Skeletal muscle satellite cell (primary cell): ENCODE measurements around the gene CTSW.

Experiments used
- H3K27me3 ChIP-seq: 2 replicates; pipeline ENCODE4 v1.7.0; 2013; ENCODE audit warnings: low read length; ENCODE audit not compliant: control insufficient read depth, insufficient read depth
- H3K36me3 ChIP-seq: 2 replicates; pipeline ENCODE4 v1.7.0; 2013; ENCODE audit warnings: mild to moderate bottlenecking, control low read depth, low read length; ENCODE audit not compliant: insufficient read depth
- H3K4me1 ChIP-seq: 2 replicates; pipeline ENCODE4 v1.7.0; 2013; ENCODE audit warnings: low read length; ENCODE audit not compliant: control insufficient read depth, insufficient read depth
- H3K4me2 ChIP-seq: 2 replicates; pipeline ENCODE4 v1.7.0; 2013; ENCODE audit warnings: mild to moderate bottlenecking, low read length
- H3K4me3 ChIP-seq: 2 replicates; pipeline ENCODE4 v1.7.0; 2013; ENCODE audit warnings: low read length
- H3K9ac ChIP-seq: 2 replicates; pipeline ENCODE4 v1.7.0; 2013; ENCODE audit warnings: mild to moderate bottlenecking, low read depth, low read length, moderate library complexity
- H3K9me3 ChIP-seq: replicated peaks from 2 replicates; pipeline ENCODE4 v1.7.0; 2013; ENCODE audit warnings: mild to moderate bottlenecking, control low read depth, low read length

The CTSW gene

DNA sequence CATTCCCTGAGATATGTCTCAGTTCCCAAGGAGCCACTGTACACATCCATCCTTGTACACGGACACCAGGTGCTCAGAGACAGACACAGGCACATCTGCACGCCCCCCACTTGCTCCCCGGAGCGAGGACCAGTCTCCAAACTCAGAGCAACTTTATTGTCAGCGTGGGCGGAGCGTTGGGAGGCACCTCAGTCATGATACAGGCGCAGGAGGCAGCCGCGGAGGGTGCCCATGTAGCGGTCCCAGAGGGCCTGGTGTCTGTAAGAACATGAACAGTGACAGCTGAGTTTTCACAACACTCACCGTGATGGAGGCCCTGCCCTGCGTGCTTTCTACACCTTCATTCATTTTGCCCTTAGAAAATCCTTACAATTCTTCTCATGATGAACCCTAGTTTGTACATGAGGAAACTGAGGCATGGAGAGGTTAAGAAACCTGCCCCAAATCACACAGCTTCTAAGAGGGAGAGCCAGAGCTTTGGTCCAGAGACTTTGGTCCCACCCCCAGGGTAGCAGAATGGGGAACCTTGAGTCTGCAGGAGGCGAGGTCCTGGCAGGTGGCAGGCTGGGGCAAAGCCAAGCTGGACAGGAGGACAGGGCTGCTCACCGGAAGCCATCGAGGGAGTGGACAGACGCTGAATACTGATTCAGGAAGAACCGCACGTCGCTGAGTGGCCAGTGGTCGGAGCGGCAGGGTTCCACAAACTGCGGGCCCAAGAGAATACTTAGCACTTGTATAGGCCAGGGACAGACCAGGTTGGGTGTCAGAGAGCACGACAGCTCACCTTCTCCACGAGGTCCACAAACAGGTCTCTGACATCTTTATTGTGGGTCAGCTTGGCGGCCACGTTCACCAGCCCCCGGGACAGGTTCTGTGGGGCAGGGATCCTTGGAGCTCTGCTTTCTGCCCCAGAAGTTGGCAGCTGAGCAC lies 4.4 kb downstream of the CTSW start:
- Histone ChIP-seq H3K4me2 (peak overlapping the region; percentile 7), H3K4me1 (peaks cover 33% of the 10 kb centered on the region), H3K9me3 (no peaks in the 10 kb centered on the region), H3K4me3 (no peak overlapping the region), H3K36me3 (peaks cover 47% of the 10 kb centered on the region), H3K9ac (no peak overlapping the region), H3K27me3 (no peaks in the 10 kb centered on the region)

GRCh38 chr11:65884716-65885092 lies 5.1 kb downstream of the CTSW start:
- H3K4me3 ChIP-seq = no peak overlapping the region
- H3K4me2 ChIP-seq = peak overlapping the region; percentile 7
- peaks cover 39% of the 10 kb centered on the region for H3K4me1 ChIP-seq
- H3K36me3 ChIP-seq = peaks cover 47% of the 10 kb centered on the region
- H3K9me3 ChIP-seq = no peaks in the 10 kb centered on the region
- H3K9ac ChIP-seq = no peak overlapping the region
- H3K27me3 ChIP-seq = no peaks in the 10 kb centered on the region

GRCh38 chr11:65885231-65885630 lies 5.6 kb downstream of the CTSW start:
- H3K9ac ChIP-seq = no peak overlapping the region
- peaks cover 47% of the 10 kb centered on the region for H3K36me3 ChIP-seq
- H3K4me1 ChIP-seq = peaks cover 45% of the 10 kb centered on the region
- no peaks in the 10 kb centered on the region for H3K9me3 ChIP-seq
- no peak overlapping the region for H3K4me3 ChIP-seq
- no peaks in the 10 kb centered on the region for H3K27me3 ChIP-seq
- no peak overlapping the region for H3K4me2 ChIP-seq

GRCh38 chr11:65885808-65886536 lies 6.3 kb downstream of the CTSW start:
- Histone ChIP-seq H3K9me3 (no peaks in the 10 kb centered on the region), H3K9ac (no peak overlapping the region), H3K4me3 (no peak overlapping the region), H3K4me1 (peaks cover 44% of the 10 kb centered on the region), H3K4me2 (no peak overlapping the region), H3K36me3 (peaks cover 47% of the 10 kb centered on the region), H3K27me3 (no peaks in the 10 kb centered on the region)

GRCh38 chr11:65886826-65887722 lies 7.4 kb downstream of the CTSW start:
- Histone ChIP-seq H3K36me3 (peaks cover 51% of the 10 kb centered on the region), H3K4me2 (peak overlapping the region; percentile 89), H3K9me3 (no peaks in the 10 kb centered on the region), H3K9ac (peak overlapping the region; percentile 81), H3K4me3 (peak overlapping the region; percentile 95), H3K4me1 (peaks cover 49% of the 10 kb centered on the region), H3K27me3 (no peaks in the 10 kb centered on the region)

- Histone ChIP-seq H3K4me2 (peak overlapping the region; percentile 89), H3K9me3 (no peaks in the 10 kb centered on the region), H3K4me3 (peak overlapping the region; percentile 95), H3K27me3 (no peaks in the 10 kb centered on the region), H3K36me3 (peaks cover 51% of the 10 kb centered on the region), H3K9ac (peak overlapping the region; percentile 81), H3K4me1 (peaks cover 55% of the 10 kb centered on the region)
Observed at GRCh38 chr11:65887723-65888162, 8.1 kb downstream of the CTSW start.

DNA sequence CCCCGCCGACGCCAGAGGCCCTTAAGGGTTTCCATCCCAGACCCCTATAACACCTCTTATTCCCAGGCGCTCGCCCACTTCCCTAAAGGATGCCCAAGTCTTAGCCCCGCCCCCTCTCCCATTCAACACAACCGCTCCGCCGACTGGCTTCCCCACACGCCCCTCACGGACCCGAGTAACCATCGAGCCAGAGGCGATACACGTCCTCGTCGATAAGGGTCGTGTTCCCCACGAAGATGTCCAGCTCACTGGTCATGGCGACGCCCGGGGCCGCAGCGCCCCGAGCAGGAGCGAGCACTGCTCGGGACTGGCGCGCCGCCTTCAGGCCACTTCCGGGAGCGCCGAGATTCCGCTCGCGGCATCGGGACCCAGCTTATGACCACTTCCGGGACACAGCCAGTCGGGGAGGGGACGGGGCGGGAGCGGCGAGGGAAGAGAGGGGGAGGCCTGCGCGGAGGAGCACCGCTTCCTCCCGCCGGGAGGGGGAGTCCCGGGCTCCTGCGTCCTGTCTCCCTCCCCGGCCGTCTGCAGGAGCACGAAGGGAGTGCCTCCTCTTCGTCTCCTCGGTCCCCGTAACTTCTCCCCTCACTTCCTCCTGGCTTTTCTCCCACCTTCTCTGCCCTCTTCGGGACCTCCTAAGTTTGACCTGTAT lies 8.7 kb downstream of the CTSW start, which contains the start of gene FIBP:
Gene FIBP, minus strand, starts transcription at position 309 of the 652 bp plus-strand sequence. Its CDS starts 53 bp downstream, at position 256.
- no peaks in the 10 kb centered on the region for H3K27me3 ChIP-seq
- peak within 1 kb of the TSS; percentile 81 for H3K9ac ChIP-seq
- H3K4me3 ChIP-seq = peak within 1 kb of the TSS; percentile 95
- H3K36me3 ChIP-seq = peaks cover 50% of the 10 kb centered on the region
- H3K9me3 ChIP-seq = no peaks in the 10 kb centered on the region
- H3K4me2 ChIP-seq = peak within 1 kb of the TSS; percentile 89
- peaks cover 60% of the 10 kb centered on the region for H3K4me1 ChIP-seq

GRCh38 chr11:65890324-65891218 lies 10.9 kb downstream of the CTSW start, which contains the start of gene CCDC85B:
Gene CCDC85B (plus strand): TSS chr11:65890673. CDS start chr11:65890784, 111 bp downstream.
- Histone ChIP-seq H3K36me3 (peaks cover 44% of the 10 kb centered on the region), H3K27me3 (no peaks in the 10 kb centered on the region), H3K9me3 (no peaks in the 10 kb centered on the region), H3K4me2 (peak within 1 kb of the TSS; percentile 89), H3K4me1 (peaks cover 71% of the 10 kb centered on the region), H3K4me3 (peak within 1 kb of the TSS; percentile 74), H3K9ac (peak within 1 kb of the TSS; percentile 86)

DNA sequence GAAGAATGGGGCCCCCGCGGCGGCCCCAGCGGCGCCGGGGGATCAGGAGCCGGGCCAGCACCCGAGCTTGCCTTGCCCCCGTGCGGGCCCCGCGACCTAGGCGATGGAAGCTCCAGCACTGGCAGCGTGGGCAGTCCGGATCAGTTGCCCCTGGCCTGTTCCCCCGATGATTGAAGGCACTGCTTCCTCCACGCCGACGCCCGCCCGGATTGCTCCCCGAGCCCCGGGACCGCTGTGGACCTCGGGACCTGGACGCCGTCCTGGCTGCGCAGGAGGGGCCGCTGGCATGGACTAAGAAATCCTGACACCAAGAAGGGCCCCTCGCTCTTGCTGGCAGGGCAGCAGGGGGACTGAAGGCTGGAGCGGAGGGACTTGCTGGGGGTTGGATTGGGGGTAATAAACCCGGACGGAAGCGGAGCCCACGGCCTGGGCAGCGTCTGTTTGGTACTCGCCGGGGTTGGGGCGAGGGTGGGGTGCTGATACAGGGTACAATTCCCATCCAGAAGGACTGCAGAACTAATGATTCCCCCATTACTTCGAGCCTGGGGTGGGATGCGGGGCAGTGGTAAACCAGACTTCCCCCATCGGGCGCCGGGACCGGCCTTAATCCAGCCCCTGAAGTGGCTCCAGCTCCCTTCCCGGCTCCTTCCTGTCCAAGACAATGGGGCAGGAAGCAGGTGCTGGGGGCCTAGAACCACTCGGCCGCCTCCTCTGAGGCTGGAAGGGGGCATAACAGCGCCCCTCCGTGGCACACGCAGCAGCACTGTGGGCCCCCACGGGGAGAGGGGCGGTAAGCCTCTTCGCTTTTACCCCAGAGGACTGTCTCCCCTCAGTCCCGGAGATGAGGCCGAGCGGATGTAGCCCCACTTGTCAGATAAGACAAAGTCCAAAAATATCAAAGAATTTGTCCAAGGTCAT lies 11.8 kb downstream of the CTSW start:
- H3K9me3 ChIP-seq = no peaks in the 10 kb centered on the region
- H3K4me1 ChIP-seq = peaks cover 76% of the 10 kb centered on the region
- peak overlapping the region; percentile 74 for H3K4me3 ChIP-seq
- peak overlapping the region; percentile 86 for H3K9ac ChIP-seq
- peak overlapping the region; percentile 89 for H3K4me2 ChIP-seq
- no peaks in the 10 kb centered on the region for H3K27me3 ChIP-seq
- H3K36me3 ChIP-seq = peaks cover 46% of the 10 kb centered on the region
